Small intestine (tissue), 7 donors: Measurements from ENCODE around the gene HMG20B. TPM values are rescaled to one million over a fixed set of nuclear protein-coding genes. Genes with fewer than 3 reads are reported as not detected.
"Not testable (repeated sequence)": the region's sequence is repeated elsewhere in the genome, so short reads cannot be mapped to it uniquely, and the experiment has no call there.

Experiments
- DNase-seq, 2 donors: peaks; one replicate each; pipeline versions ENCODE4 v3.0.0 to v3.0.0-alpha.2; 2013
- FAIRE-seq: peaks from 2 replicates; lab custom pipeline; 2012; peaks lifted over from hg19 to GRCh38; lab: Jason Lieb, UNC
- H3K27ac ChIP-seq, 3 donors: one replicate each; pipeline ENCODE4 v1.5.1; 2013; ENCODE audit warnings: low read length in 2 of 3, mild to moderate bottlenecking in 2 of 3, control low read depth in 1 of 3, inconsistent platforms in 1 of 3, low read depth in 1 of 3, moderate library complexity in 1 of 3
- H3K27me3 ChIP-seq, 3 donors: one replicate each; pipeline ENCODE4 v1.6.1; 2013; ENCODE audit warnings: low read length in 3 of 3, inconsistent platforms in 1 of 3; ENCODE audit not compliant: control insufficient read depth in 3 of 3, insufficient read depth in 3 of 3
- H3K36me3 ChIP-seq, 3 donors: one replicate each; pipeline ENCODE4 v1.6.1; 2013; ENCODE audit warnings: low read length in 3 of 3, inconsistent platforms in 1 of 3, low read depth in 1 of 3, mild to moderate bottlenecking in 1 of 3, moderate library complexity in 1 of 3; ENCODE audit not compliant: control insufficient read depth in 3 of 3, insufficient read depth in 2 of 3
- H3K4me1 ChIP-seq, 3 donors: one replicate each; pipeline ENCODE4 v1.6.1; 2013; ENCODE audit warnings: low read length in 2 of 3, inconsistent platforms in 1 of 3, low read depth in 1 of 3, mild to moderate bottlenecking in 1 of 3, moderate library complexity in 1 of 3; ENCODE audit not compliant: control insufficient read depth in 3 of 3, insufficient read depth in 2 of 3
- H3K4me3 ChIP-seq, 3 donors: one replicate each; pipeline ENCODE4 v1.5.1; 2013; ENCODE audit warnings: low read length in 3 of 3, control low read depth in 1 of 3, inconsistent platforms in 1 of 3, low read depth in 1 of 3, mild to moderate bottlenecking in 1 of 3, moderate library complexity in 1 of 3
- H3K9me3 ChIP-seq, 2 donors: one replicate each; pipeline ENCODE4 v1.6.1; 2013; ENCODE audit warnings: low read depth in 1 of 2, low read length in 1 of 2; ENCODE audit not compliant: control insufficient read depth in 2 of 2, insufficient read depth in 1 of 2
- WGBS, 3 donors: extraction: QIAGEN DNeasy Blood & Tissue Kit; methylation state at CpG; one replicate each; pipeline ENCODE4 v1.1.7; 2013; 5-methylcytosine and 5-hydroxymethylcytosine counted together
- polyA plus RNA-seq, 4 donors: library from polyadenylated mRNA; stranded (reverse) in 3 of 4; unstranded in 1 of 4; fragments of 200-250 nt in 3 of 4; fragments of 120-200 nt in 1 of 4; gene quantifications; one replicate each; pipeline versions ENCODE4 v1.2.1 to v1.2.3, GENCODE V29; 2013
- donor health status: healthy with polysubstance abuse.
- donor health status: control.
- donor health status: control.
- donor health status: Bipolar disorder and iron deficiency.
- donor health status: healthy.

The HMG20B gene
- polyA plus RNA-seq, 4 donors, result 66.3 to 82.1 (median 72.5) TPM

DNA sequence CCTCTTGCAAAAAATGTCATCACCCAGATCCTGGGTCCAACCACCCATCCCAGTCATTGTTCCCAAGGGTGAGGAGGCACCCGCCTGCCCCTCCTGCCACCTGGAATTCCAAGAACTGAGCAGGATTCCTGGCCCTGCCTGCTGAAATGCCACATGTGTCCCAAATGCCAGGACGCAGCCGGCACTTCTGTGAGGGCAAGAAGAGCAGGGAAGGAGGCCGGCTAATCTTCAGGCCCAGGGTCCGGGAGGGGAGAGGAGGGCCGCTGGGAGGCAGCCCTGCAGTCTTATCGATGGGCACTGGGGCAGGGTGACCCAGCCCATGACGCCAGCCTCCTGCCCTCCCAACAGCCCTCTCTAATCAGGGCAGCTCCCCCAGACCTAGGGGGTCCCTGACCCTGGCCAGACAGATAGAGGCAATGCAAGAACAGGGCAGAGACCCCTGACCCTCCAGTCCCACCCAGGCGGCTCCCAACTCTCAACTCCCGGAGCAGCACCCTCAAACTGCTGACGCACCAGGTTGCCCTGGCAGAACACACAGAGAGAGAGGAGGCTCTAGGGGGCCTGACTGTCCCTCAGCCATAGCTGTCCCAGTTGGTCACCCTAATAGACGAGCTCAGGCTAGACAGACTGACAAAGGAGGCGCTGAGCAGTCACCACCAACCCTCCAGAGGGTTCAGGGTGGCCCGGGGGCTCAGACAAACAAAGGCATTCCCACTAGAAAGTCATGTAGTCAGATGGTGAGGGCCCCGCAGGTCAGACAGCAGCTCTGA, 16.9 kb upstream of the HMG20B start:
- WGBS, 3 donors, result 65 to 72% (median 69%) methylated on average over 14 to 15 of the region's 15 CpGs
- Histone ChIP-seq H3K27me3 (no peaks in the 10 kb centered on the region), H3K36me3 (peaks cover 0 to 7% (median 0%) of the 10 kb centered on the region in 3 donors), H3K4me3 (no peak overlapping the region), H3K27ac (no peak overlapping the region), H3K9me3 (no peaks in the 10 kb centered on the region), H3K4me1 (peaks cover 2 to 16% (median 3%) of the 10 kb centered on the region in 3 donors)
- DNase-seq (no peak), FAIRE-seq (no peak)

DNA sequence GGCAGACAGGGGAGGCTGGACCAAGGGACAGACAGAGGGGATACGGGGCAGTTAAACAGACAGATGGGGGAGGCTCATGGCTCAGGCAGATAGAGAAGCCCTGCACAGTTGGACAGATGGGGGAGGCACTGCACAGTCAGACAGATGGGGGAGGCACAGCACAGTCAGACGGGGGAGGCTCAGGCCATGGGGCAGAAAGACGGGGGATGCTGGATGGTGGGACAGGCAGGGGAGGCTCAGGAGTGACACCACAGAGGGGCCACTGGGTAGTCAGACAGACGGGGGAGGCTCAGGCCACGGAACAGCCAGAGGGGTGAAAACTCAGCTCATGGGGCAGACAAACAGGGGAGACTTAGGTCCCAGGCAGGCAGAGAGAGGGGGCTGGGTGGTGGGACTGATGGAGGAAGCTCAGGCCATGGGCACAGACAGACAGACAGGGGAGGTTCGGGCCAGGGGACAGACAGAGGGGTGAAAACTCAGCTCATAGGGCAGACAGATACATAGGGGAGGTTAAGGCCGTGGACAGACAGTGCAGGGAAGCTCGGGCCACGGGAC, 16.2 kb upstream of the HMG20B start:
- DNase-seq, result no peak
- Histone ChIP-seq H3K4me3 (peak overlapping the region; percentile 55 to 97 (median 81)), H3K9me3 (no peaks in the 10 kb centered on the region), H3K27ac (peak overlapping the region in 1 of 3 donors; percentile 85), H3K27me3 (no peaks in the 10 kb centered on the region), H3K36me3 (peaks cover 0 to 3% (median 0%) of the 10 kb centered on the region in 3 donors), H3K4me1 (peaks cover 2 to 16% (median 3%) of the 10 kb centered on the region in 3 donors)
- 28 to 29% (median 29%) methylated on average over 9 of the region's 9 CpGs for WGBS, 3 donors
- FAIRE-seq, result no peak

DNA sequence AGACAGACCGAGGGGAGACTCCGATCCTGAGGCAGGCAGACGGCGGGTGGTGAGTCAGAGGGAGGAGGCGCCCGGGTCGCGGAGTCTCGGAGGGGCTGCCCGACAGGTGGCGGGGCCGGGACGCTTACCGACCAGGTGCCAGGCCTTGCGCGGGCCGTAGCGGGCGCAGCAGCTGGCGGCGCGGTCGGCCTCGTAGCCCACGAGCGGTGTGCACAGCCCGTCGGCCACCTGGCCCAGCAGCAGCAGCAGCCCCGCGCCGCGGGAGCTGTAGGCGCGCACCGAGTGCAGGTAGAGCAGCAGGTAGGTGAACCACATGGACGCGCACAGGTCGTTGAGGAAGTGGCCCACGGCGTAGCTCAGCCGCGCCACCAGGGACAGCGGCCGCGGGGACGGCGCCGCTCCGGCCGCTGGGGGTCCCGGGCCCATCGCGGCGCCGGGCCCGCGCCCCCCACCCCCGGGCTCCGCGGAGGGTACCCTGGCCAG, 15.7 kb upstream of the HMG20B start:
- Histone ChIP-seq H3K4me1 (peaks cover 2 to 16% (median 3%) of the 10 kb centered on the region in 3 donors), H3K36me3 (peaks cover 0 to 3% (median 0%) of the 10 kb centered on the region in 3 donors), H3K9me3 (no peaks in the 10 kb centered on the region), H3K27ac (peak overlapping the region in 1 of 3 donors; percentile 85), H3K27me3 (no peaks in the 10 kb centered on the region), H3K4me3 (peak overlapping the region; percentile 55 to 97 (median 81))
- DNase-seq (peak; percentile 54 to 70), FAIRE-seq (no peak)
- WGBS, 3 donors, result 0% methylated on average over 28 to 60 of the region's 60 CpGs

DNA sequence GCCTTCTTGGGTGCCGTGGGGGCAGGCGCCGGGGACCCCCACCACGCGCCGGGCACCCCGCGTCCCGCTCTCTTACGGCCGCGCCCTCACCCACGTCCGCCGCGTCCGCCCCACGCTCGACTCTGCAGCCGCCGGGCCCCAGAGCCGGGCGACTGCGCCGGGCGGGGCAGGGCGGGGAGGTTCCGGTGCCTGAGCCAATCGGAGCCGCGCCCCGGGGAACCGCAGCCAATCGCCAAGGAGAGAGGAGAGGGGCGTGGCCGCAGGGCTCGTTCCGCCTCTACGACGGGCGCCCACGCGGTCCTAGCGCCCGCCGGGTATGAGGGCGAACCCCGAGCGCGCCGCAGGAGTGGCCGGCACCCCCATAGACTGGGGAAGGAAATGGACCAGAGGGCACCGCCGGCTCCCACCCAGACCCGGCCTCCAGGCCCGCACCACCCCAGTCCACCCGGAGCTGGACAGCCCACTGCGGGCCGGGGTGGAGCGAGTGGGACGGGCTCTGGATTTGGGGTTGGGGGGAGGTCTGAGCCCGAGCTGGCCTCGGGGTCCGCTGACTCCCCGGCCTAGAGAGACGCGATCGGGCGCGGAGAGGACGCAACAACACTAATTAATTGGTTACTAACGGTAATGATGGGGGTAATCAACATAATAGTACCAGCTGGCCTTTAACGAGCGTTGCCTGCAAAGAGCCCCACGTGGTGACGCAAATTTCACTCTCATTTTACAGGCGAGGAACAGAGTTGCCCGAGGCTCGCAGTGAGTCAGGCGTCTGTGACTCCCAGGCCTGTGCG, 15.1 kb upstream of the HMG20B start, which contains the start of gene MFSD12:
MFSD12 (minus strand) TSS at position 126 of the 788 bp plus-strand sequence. CDS start 183 bp downstream, outside the sequence.
- 0 to 1% (median 1%) methylated on average over 45 to 81 of the region's 81 CpGs for WGBS, 3 donors
- Histone ChIP-seq H3K36me3 (peaks cover 0 to 3% (median 0%) of the 10 kb centered on the region in 3 donors), H3K9me3 (no peaks in the 10 kb centered on the region), H3K27ac (peak within 1 kb of the TSS; percentile 30 to 85 (median 65)), H3K4me1 (peaks cover 2 to 16% (median 3%) of the 10 kb centered on the region in 3 donors), H3K27me3 (no peaks in the 10 kb centered on the region), H3K4me3 (peak within 1 kb of the TSS; percentile 74 to 97 (median 81))
- peak; percentile 95 to 96 for DNase-seq
- no peak for FAIRE-seq

DNA sequence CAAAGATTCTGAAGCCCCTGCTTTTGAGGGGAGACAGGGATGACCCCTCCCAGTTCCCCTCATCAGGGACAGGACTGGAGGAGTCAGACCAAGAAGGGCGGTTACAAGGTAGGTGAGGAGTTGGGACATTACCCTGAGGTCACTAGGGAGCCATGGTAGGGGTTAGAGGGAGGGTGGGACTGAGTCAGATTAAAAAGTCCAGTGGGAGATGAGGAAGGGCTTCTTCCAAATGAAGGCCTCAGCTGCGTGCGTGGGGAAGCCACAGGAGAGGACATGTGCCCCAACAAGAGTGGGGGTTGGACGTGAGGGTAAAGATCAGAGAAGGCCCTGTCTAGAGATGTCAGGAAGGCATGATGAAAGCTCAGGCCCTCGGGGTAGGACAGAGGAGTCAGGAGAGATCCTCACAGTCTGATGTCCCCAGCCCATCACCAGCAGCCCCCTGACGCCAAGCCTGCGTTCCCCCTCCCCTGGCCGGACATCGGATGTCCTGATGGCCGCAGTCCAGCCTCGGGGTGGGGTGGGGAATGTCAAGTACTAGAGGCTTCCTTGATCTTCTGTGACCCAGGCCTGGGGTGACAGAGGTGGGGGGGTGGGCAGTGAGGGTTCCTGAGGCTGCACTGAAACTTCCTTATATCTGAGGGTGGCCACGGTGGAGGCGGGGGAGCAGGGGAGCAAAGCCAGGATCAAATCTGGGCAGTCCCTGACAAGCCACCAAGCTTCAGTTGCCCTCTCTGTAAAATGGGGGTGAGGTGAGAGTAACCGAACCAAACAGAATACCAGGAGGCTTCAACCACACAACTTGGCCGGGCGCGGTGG, 8.8 kb upstream of the HMG20B start:
- DNase-seq (peak in 1 of 2 donors; percentile 1), FAIRE-seq (no peak)
- Histone ChIP-seq H3K4me1 (no peaks in the 10 kb centered on the region), H3K27me3 (no peaks in the 10 kb centered on the region), H3K4me3 (no peak overlapping the region), H3K9me3 (no peaks in the 10 kb centered on the region), H3K27ac (no peak overlapping the region), H3K36me3 (no peaks in the 10 kb centered on the region)
- WGBS, 3 donors, result 83 to 86% (median 84%) methylated on average over 17 of the region's 17 CpGs

DNA sequence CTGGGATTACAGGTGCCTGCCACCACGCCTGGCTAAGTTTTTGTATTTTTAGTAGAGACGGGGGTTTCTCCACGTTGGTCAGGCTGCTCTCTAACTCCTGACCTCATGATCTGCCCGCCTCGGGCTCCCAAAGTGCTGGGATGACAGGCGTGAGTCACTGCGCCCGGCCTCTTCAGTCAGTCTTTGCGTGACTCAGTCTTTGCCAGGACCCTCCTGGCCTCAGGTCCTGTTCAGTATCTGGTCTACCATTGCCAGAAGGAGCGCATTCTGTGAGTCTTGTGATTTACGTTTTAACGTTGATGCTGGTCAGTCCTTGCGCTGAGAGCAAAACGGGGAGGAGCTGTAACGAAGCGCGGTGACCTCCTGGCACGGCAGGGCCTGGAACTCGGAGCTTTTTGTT, 7.6 kb upstream of the HMG20B start:
- Histone ChIP-seq H3K9me3 (no peaks in the 10 kb centered on the region), H3K4me1 (no peaks in the 10 kb centered on the region), H3K36me3 (no peaks in the 10 kb centered on the region), H3K4me3 (no peak overlapping the region), H3K27me3 (no peaks in the 10 kb centered on the region), H3K27ac (no peak overlapping the region)
- DNase-seq, result no peak
- 87 to 90% (median 87%) methylated on average over 19 of the region's 19 CpGs for WGBS, 3 donors
- no peak for FAIRE-seq

DNA sequence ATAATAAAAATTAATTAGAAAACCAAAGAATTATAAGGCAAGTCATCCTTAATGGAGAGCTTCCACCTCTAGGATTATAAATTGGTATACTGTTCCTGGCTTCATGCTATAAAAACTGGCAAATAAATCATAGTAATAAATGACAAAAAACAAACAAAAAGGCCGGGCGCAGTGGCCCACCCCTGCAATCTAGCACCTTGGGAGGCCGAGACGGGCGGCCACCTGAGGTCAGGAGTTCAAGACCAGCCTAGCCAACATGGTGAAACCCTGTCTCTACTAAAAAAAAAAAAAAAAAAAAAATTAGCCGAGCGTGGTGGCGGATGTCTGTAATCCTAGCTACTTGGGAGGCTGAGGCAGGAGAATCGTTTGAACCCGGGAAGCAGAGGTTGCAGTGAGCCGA, 2.7 kb upstream of the HMG20B start:
- 32 to 72% (median 47%) methylated on average over 8 to 11 of the region's 11 CpGs for WGBS, 3 donors
- not testable (repeated sequence) for H3K36me3 ChIP-seq, DNase-seq

More for the DNA sequence above, 2.7 kb upstream of the HMG20B start:
- not testable (repeated sequence) for H3K9me3 ChIP-seq, H3K27ac ChIP-seq, H3K27me3 ChIP-seq, FAIRE-seq, H3K4me3 ChIP-seq
- peaks cover 0 to 17% (median 0%) of the 10 kb centered on the region in 3 donors for H3K4me1 ChIP-seq
